Stomach (tissue), 4 donors: ENCODE data around the gene SERPINB7.

Source experiments
- POLR2A ChIP-seq, 4 donors: fragments of 450-650 bp; IDR thresholded peaks; one replicate each; pipeline ENCODE4 v1.6.1; 2016; ENCODE audit warnings: antibody characterized with exemption in 4 of 4, control low read depth in 2 of 4, mild to moderate bottlenecking in 1 of 4, moderate library complexity in 1 of 4
- POLR2AphosphoS5 ChIP-seq, 3 donors: sonication (generic); formaldehyde crosslinking; IDR thresholded peaks; one replicate each; pipeline ENCODE4 v1.6.1; 2016; ENCODE audit warnings: antibody characterized with exemption in 3 of 3
- TF ChIP-seq, protein P1 (sequence below), 7 experiments: fragments of 450-650 bp in 4 of 7; fragments of 200-600 bp in 3 of 7; sonication (generic) in 3 of 7; IDR thresholded peaks; one replicate each; pipeline ENCODE4 v1.5.1; 2016 to 2019; ENCODE audit warnings: antibody characterized with exemption in 7 of 7, control low read depth in 2 of 7, mild to moderate bottlenecking in 1 of 7

DNA sequence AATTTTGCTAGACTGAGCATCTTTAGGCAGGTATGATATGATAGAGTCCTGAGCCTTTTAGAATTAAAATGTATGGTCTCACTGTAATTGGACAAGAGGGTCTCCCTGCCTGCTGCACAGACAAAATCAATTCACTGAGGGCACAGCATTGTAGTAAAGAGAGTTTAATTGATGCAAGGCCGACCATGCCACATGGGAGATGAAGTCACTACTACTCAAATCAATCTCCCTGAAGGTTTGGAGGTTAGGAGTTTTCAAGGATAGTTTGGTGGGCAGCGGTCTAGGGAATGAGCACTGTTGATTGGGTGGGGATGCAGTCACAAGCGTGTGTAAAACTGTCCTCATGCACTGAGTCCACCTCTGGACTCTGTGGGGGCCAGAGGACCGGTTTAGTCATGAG lies 26.1 kb downstream of the SERPINB7 start:
- TF ChIP-seq POLR2A (IDR thresholded peaks at IDR 0.05) (no peak), POLR2AphosphoS5 (IDR thresholded peaks at IDR 0.05) (no peak)
- TF ChIP-seq, protein P1, sequence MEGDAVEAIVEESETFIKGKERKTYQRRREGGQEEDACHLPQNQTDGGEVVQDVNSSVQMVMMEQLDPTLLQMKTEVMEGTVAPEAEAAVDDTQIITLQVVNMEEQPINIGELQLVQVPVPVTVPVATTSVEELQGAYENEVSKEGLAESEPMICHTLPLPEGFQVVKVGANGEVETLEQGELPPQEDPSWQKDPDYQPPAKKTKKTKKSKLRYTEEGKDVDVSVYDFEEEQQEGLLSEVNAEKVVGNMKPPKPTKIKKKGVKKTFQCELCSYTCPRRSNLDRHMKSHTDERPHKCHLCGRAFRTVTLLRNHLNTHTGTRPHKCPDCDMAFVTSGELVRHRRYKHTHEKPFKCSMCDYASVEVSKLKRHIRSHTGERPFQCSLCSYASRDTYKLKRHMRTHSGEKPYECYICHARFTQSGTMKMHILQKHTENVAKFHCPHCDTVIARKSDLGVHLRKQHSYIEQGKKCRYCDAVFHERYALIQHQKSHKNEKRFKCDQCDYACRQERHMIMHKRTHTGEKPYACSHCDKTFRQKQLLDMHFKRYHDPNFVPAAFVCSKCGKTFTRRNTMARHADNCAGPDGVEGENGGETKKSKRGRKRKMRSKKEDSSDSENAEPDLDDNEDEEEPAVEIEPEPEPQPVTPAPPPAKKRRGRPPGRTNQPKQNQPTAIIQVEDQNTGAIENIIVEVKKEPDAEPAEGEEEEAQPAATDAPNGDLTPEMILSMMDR (IDR thresholded peaks at IDR 0.05) = no peak
